ENCODE results near the gene UBR4.

The UBR4 gene

GRCh38 chr1:19096036-19096833 is 113.8 kb downstream of the UBR4 start:
- TF ChIP-seq, protein P1, sequence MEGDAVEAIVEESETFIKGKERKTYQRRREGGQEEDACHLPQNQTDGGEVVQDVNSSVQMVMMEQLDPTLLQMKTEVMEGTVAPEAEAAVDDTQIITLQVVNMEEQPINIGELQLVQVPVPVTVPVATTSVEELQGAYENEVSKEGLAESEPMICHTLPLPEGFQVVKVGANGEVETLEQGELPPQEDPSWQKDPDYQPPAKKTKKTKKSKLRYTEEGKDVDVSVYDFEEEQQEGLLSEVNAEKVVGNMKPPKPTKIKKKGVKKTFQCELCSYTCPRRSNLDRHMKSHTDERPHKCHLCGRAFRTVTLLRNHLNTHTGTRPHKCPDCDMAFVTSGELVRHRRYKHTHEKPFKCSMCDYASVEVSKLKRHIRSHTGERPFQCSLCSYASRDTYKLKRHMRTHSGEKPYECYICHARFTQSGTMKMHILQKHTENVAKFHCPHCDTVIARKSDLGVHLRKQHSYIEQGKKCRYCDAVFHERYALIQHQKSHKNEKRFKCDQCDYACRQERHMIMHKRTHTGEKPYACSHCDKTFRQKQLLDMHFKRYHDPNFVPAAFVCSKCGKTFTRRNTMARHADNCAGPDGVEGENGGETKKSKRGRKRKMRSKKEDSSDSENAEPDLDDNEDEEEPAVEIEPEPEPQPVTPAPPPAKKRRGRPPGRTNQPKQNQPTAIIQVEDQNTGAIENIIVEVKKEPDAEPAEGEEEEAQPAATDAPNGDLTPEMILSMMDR (conservative IDR thresholded peaks at IDR 0.05; ENCODE audit: low read depth, low read length) = peak; percentile 69
- peak; percentile 87 for DNase-seq (ENCODE audit: low read depth)
- no peak overlapping the region for H3K4me3 ChIP-seq (ENCODE audit: low read length)

DNA sequence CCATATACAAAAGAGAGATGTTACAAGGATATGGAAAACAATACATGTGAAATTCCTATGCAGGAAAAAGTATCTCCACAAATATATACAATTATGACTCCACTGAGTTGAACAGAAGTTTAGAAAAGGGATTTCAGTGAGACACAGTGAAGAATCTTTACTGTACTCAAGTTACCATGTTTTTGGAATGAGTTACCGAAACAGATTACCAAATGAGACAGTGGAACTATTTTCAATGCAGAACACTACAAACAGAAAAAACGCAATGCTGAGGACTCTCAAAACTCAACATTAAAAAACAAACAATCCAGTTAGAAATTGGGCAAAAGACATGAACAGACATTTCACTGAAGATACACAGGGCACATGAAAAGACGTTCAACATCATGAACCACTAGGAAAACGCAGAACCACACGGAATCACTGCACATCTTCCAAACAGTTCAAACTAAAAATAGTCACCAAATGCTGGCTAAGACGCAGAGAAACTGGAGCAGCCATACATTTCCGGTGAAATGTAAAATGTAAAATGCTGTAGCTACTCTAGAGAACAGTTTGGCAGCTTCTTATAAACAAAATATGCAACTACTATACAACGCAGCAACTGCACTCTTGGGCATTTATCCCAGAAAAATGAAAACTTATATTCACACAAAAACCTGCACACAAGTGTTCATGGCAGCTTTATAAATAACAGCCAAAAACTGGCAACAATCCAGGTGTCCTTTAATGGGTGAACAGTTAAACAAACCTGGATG is 118.7 kb downstream of the UBR4 start:
- TF ChIP-seq, protein P1 (conservative IDR thresholded peaks at IDR 0.05; ENCODE audit: low read depth, low read length) = no peak
- DNase-seq (ENCODE audit: low read depth) = no peak
- H3K4me3 ChIP-seq (ENCODE audit: low read length) = no peak overlapping the region

DNA sequence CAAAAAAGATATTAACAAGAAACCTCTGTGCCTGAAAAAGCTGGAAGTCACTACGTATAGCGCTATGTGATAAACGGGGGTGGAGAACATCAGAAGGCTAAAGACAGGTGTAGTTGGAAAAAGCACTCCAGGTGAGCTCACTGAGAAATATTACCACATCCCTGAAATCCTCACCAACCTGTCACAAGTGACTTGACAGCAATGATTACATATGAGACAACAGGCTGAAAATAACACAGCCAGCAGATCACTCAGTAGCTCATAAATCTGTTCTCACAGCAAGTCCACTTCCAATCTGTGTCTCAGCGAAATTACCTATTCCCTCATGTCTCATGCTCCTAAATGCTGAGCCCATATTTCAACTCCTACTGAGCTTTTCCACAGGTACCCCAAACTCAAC is 120.5 kb downstream of the UBR4 start:
- TF ChIP-seq, protein P1 (conservative IDR thresholded peaks at IDR 0.05; ENCODE audit: low read depth, low read length) = no peak
- no peak overlapping the region for H3K4me3 ChIP-seq (ENCODE audit: low read length)
- DNase-seq (ENCODE audit: low read depth) = no peak

DNA sequence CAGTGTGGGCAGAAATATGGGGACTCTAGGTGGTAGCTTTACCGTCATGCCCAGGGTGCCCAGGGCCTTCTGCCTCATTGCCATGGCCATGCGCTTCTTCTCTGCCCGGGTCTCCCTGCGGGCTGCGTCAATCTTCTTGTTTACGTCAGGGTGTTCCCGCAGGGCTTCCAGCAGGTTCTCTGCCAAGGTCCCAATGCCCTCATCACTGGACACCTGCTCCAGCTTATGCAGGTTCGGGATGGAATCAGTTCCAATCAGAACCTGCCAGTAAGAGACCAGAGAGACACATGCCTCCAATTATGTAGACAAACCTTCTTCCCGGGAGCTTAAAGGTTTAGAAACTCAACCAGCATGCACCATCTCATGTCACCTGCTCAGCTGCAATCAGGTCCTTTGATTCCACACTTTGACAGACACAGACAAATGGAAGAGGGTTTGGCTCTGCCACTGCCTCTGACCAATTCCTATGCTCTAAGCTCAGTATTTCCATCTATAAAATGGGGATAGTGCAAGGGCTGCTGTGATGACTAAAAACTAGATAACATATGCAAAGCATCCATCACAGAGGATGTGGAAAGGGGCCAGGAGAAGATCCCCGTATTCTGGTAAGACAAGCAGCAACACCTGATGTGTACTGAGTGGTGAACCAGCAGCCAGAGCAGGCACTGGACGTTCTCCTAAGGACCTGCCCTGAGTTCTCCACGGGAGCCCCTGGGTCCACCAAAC is 121.2 kb downstream of the UBR4 start:
- TF ChIP-seq, protein P1 (conservative IDR thresholded peaks at IDR 0.05; ENCODE audit: low read depth, low read length) = no peak

GRCh38 chr1:19087737-19088594 is 122.1 kb downstream of the UBR4 start:
- no peak for DNase-seq (ENCODE audit: low read depth)
- no peak overlapping the region for H3K4me3 ChIP-seq (ENCODE audit: low read length)
- TF ChIP-seq, protein P1 (conservative IDR thresholded peaks at IDR 0.05; ENCODE audit: low read depth, low read length) = no peak

More for the DNA sequence above, 121.2 kb downstream of the UBR4 start:
- no peak for DNase-seq (ENCODE audit: low read depth)
- H3K4me3 ChIP-seq (ENCODE audit: low read length) = no peak overlapping the region

DNA sequence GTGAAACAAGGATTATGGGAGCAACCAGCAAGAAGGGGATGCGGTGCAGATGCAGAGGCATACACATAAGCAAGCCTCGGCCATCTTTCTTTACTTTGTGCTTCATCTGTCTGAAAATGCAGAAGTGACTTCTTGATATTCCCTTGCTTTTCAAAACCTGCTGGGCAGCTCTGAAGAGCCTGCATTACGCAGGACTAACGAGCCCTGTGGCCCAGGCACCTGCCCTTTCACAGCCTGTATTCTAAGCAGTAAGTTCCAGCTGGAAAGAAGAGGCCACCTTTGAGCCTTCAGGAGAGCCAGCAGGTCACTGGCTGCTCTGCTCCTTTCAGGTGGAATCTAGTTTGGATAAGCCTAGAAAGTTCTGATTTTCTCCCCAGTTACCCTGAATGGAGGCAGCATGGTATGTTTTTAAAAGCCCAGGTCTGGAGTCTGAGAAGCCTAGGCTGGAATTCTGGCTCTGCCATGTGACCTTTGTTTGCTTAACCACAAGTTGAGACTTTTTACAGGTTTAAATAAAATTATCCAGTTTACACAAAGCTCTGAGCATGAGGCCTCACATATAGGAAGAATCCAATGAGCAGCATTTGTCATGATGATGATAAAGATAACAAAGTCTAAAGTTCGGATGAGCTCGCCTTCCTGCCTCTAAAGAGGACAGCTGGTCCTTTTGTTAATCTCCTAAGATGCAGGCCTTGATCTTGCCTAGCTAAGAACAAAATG is 122.9 kb downstream of the UBR4 start:
- no peak overlapping the region for H3K4me3 ChIP-seq (ENCODE audit: low read length)
- TF ChIP-seq, protein P1 (conservative IDR thresholded peaks at IDR 0.05; ENCODE audit: low read depth, low read length) = no peak

More for the DNA sequence above, 122.9 kb downstream of the UBR4 start:
- DNase-seq (ENCODE audit: low read depth) = no peak

All from retinal pigment epithelial cell (primary cell).